ENCODE results near the gene INMT. TPM values are rescaled to one million over a fixed set of nuclear protein-coding genes. Genes with fewer than 3 reads are reported as not detected.

The INMT gene
- total and polyA plus RNA-seq, 4 donors, result 0.84 to 130 (median 28.6) TPM

- H3K4me1 ChIP-seq (ENCODE audit: control insufficient read depth in 4 of 4, insufficient read depth in 4 of 4, low read length in 3 of 4), result no peaks in the 10 kb centered on the region
- H3K36me3 ChIP-seq (ENCODE audit: control insufficient read depth in 4 of 4, insufficient read depth in 3 of 4, low read depth in 1 of 4, low read length in 3 of 4), result no peaks in the 10 kb centered on the region
- no peak overlapping the region for H3K4me3 ChIP-seq (ENCODE audit: low read depth in 1 of 3, low read length in 3 of 3)
- WGBS, result 89% methylated on average over 6 of the region's 6 CpGs
- DNase-seq (ENCODE audit: low spot score), result no peak
- no peak for TF ChIP-seq FOXA2 (IDR thresholded peaks at IDR 0.05)
- TF ChIP-seq, protein P1, sequence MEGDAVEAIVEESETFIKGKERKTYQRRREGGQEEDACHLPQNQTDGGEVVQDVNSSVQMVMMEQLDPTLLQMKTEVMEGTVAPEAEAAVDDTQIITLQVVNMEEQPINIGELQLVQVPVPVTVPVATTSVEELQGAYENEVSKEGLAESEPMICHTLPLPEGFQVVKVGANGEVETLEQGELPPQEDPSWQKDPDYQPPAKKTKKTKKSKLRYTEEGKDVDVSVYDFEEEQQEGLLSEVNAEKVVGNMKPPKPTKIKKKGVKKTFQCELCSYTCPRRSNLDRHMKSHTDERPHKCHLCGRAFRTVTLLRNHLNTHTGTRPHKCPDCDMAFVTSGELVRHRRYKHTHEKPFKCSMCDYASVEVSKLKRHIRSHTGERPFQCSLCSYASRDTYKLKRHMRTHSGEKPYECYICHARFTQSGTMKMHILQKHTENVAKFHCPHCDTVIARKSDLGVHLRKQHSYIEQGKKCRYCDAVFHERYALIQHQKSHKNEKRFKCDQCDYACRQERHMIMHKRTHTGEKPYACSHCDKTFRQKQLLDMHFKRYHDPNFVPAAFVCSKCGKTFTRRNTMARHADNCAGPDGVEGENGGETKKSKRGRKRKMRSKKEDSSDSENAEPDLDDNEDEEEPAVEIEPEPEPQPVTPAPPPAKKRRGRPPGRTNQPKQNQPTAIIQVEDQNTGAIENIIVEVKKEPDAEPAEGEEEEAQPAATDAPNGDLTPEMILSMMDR (IDR thresholded peaks at IDR 0.05; ENCODE audit: low read depth, low read length, missing input control), result no peak
- no peaks in the 10 kb centered on the region for H3K27me3 ChIP-seq (ENCODE audit: control insufficient read depth in 4 of 4, insufficient read depth in 4 of 4, low read length in 3 of 4)
- no peaks in the 10 kb centered on the region for H3K9me3 ChIP-seq (ENCODE audit: control insufficient read depth in 4 of 4, low read length in 3 of 4)
- H3K9ac ChIP-seq (ENCODE audit: low read depth in 1 of 2, low read length in 2 of 2), result no peak overlapping the region
- H3K27ac ChIP-seq (ENCODE audit: low read depth in 1 of 2, low read length in 2 of 2), result no peak overlapping the region
Measured at GRCh38 chr7:30706908-30707307, 45.0 kb upstream of the INMT start.

DNA sequence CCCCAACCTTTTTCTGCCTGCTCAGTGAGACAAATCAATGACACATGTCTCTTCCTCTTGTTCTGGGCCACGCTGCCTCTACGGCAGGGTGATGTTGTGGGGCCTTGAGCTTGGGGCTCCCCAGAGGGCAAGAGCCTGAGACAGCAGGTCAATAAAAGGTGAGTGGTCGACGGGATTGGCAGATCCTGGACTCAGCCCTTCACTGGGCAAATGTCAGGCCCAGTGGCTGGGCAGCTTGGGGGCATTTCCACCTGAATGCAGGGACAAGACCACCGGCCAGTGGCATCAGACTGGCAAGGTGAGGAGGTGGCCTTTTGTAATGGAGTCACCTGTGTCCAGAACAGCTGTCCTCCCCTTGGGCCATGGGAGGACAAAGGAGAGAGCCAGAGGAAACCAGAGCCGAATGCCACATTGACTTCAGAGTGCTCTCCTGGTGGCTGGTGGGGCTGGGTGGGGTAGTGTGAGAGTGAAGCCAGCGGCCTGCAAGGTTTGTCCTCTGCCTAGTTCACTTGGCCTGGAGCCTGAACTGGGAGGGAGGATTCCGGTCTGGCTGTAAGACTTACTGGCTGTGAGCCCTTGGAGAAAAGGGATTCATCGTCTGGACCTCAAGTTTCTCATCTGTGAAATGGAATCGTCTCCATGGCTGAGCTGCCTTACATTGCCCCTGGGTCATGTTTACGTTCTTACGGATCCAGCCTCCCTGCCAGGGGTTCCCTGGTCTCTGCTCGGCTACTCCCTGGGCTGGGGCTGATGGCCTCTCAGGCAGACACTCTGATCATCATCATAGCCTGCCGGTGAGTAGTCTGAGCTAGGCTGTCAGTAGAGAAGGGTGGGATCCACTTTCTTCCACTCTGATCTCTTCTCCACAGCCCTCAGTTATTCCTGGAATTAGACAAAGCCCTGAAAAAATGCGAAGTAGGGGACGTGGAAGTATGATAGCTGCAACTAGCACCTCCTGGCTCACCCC, 44.3 kb upstream of the INMT start:
- DNase-seq (ENCODE audit: low spot score), result no peak
- Histone ChIP-seq H3K4me1 (ENCODE audit: control insufficient read depth in 4 of 4, insufficient read depth in 4 of 4, low read length in 3 of 4) (no peaks in the 10 kb centered on the region), H3K4me3 (ENCODE audit: low read depth in 1 of 3, low read length in 3 of 3) (no peak overlapping the region), H3K9me3 (ENCODE audit: control insufficient read depth in 4 of 4, low read length in 3 of 4) (no peaks in the 10 kb centered on the region), H3K27me3 (ENCODE audit: control insufficient read depth in 4 of 4, insufficient read depth in 4 of 4, low read length in 3 of 4) (no peaks in the 10 kb centered on the region), H3K27ac (ENCODE audit: low read depth in 1 of 2, low read length in 2 of 2) (no peak overlapping the region), H3K9ac (ENCODE audit: low read depth in 1 of 2, low read length in 2 of 2) (no peak overlapping the region), H3K36me3 (ENCODE audit: control insufficient read depth in 4 of 4, insufficient read depth in 3 of 4, low read depth in 1 of 4, low read length in 3 of 4) (no peaks in the 10 kb centered on the region)
- TF ChIP-seq GABPA (IDR thresholded peaks at IDR 0.05 in 1 of 2, conservative IDR thresholded peaks at IDR 0.05 in 1 of 2) (no peak), SP1 (IDR thresholded peaks at IDR 0.05) (no peak), EGR1 (IDR thresholded peaks at IDR 0.05; ENCODE audit: low read depth in 2 of 2) (no peak), TAF1 (conservative IDR thresholded peaks at IDR 0.05) (no peak), FOXA1 (IDR thresholded peaks at IDR 0.05) (no peak), NR2F2 (IDR thresholded peaks at IDR 0.05) (no peak), ATF3 (IDR thresholded peaks at IDR 0.05) (no peak), HNF4G (IDR thresholded peaks at IDR 0.05) (no peak), REST (IDR thresholded peaks at IDR 0.05) (no peak), RAD21 (IDR thresholded peaks at IDR 0.05) (no peak), YY1 (IDR thresholded peaks at IDR 0.05) (no peak)
- TF ChIP-seq, protein P2, sequence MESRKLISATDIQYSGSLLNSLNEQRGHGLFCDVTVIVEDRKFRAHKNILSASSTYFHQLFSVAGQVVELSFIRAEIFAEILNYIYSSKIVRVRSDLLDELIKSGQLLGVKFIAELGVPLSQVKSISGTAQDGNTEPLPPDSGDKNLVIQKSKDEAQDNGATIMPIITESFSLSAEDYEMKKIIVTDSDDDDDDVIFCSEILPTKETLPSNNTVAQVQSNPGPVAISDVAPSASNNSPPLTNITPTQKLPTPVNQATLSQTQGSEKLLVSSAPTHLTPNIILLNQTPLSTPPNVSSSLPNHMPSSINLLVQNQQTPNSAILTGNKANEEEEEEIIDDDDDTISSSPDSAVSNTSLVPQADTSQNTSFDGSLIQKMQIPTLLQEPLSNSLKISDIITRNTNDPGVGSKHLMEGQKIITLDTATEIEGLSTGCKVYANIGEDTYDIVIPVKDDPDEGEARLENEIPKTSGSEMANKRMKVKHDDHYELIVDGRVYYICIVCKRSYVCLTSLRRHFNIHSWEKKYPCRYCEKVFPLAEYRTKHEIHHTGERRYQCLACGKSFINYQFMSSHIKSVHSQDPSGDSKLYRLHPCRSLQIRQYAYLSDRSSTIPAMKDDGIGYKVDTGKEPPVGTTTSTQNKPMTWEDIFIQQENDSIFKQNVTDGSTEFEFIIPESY (IDR thresholded peaks at IDR 0.05), result no peak
- TF ChIP-seq, protein P3, sequence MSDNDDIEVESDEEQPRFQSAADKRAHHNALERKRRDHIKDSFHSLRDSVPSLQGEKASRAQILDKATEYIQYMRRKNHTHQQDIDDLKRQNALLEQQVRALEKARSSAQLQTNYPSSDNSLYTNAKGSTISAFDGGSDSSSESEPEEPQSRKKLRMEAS (IDR thresholded peaks at IDR 0.05), result no peak
- TF ChIP-seq, protein P1 (IDR thresholded peaks at IDR 0.05; ENCODE audit: low read depth, low read length, missing input control), result no peak
- 79% methylated on average over 16 of the region's 16 CpGs for WGBS
